Measurements from ENCODE around the gene ENHO.

Gene ENHO

GRCh38 chr9:34555936-34556525 is 33.2 kb upstream of the ENHO start:
- no peak for DNase-seq (ENCODE audit: low read depth in 4 of 4, low spot score in 1 of 4)

GRCh38 chr9:34555500-34555899 is 32.7 kb upstream of the ENHO start:
- DNase-seq (ENCODE audit: low read depth in 4 of 4, low spot score in 1 of 4) = no peak

GRCh38 chr9:34555002-34555348 is 32.2 kb upstream of the ENHO start:
- DNase-seq (ENCODE audit: low read depth in 4 of 4, low spot score in 1 of 4) = no peak

GRCh38 chr9:34554211-34555001 is 31.6 kb upstream of the ENHO start:
- DNase-seq (ENCODE audit: low read depth in 4 of 4, low spot score in 1 of 4) = no peak

GRCh38 chr9:34553511-34554021 is 30.8 kb upstream of the ENHO start:
- DNase-seq (ENCODE audit: low read depth in 4 of 4, low spot score in 1 of 4) = no peak

- DNase-seq (ENCODE audit: low read depth in 4 of 4, low spot score in 1 of 4) = no peak
These were observed 30.2 kb upstream of the ENHO start for GRCh38 chr9:34552986-34553385.

- DNase-seq (ENCODE audit: low read depth in 4 of 4, low spot score in 1 of 4) = no peak
These were observed 29.8 kb upstream of the ENHO start for GRCh38 chr9:34552606-34552981.

GRCh38 chr9:34551751-34552605 is 29.2 kb upstream of the ENHO start:
- no peak for DNase-seq (ENCODE audit: low read depth in 4 of 4, low spot score in 1 of 4)

- DNase-seq (ENCODE audit: low read depth in 4 of 4, low spot score in 1 of 4) = no peak
These were observed 28.0 kb upstream of the ENHO start for GRCh38 chr9:34550681-34551270.

- DNase-seq (ENCODE audit: low read depth in 4 of 4, low spot score in 1 of 4) = no peak
These were observed 27.4 kb upstream of the ENHO start for GRCh38 chr9:34550016-34550680.

GRCh38 chr9:34549407-34549732 is 26.6 kb upstream of the ENHO start:
- no peak for DNase-seq (ENCODE audit: low read depth in 4 of 4, low spot score in 1 of 4)

- peak in 2 of 4 experiments; percentile 18 to 20 for DNase-seq (ENCODE audit: low read depth in 4 of 4, low spot score in 1 of 4)
These were observed 25.3 kb upstream of the ENHO start for GRCh38 chr9:34547960-34548611.

- peak in 3 of 4 experiments; percentile 14 to 42 (median 39) for DNase-seq (ENCODE audit: low read depth in 4 of 4, low spot score in 1 of 4)
These were observed 24.3 kb upstream of the ENHO start for GRCh38 chr9:34546834-34547827.

- no peak for DNase-seq (ENCODE audit: low read depth in 4 of 4, low spot score in 1 of 4)
These were observed 23.5 kb upstream of the ENHO start for GRCh38 chr9:34546102-34546833.

- no peak for DNase-seq (ENCODE audit: low read depth in 4 of 4, low spot score in 1 of 4)
These were observed 22.7 kb upstream of the ENHO start for GRCh38 chr9:34545497-34545896.

- DNase-seq (ENCODE audit: low read depth in 4 of 4, low spot score in 1 of 4) = no peak
These were observed 21.2 kb upstream of the ENHO start for GRCh38 chr9:34544035-34544434.

- DNase-seq (ENCODE audit: low read depth in 4 of 4, low spot score in 1 of 4) = no peak
These were observed 18.8 kb upstream of the ENHO start for GRCh38 chr9:34541540-34541939.

GRCh38 chr9:34540827-34541226 is 18.0 kb upstream of the ENHO start:
- DNase-seq (ENCODE audit: low read depth in 4 of 4, low spot score in 1 of 4) = no peak

- no peak for DNase-seq (ENCODE audit: low read depth in 4 of 4, low spot score in 1 of 4)
These were observed 13.9 kb upstream of the ENHO start for GRCh38 chr9:34536685-34537084.

Measured in stimulated activated CD4-positive, alpha-beta T cell treated with anti-CD3 and anti-CD28 coated beads, Interleukin-1b, Interleukin-23, amount 100 ng/mL, for 24 hours (primary cell).